Sigmoid colon (tissue), 7 donors: ENCODE results near the gene BTBD9. TPM values are rescaled to one million over a fixed set of nuclear protein-coding genes. Genes with fewer than 3 reads are reported as not detected.

ENCODE experiments used
- DNase-seq: peaks from one replicate; pipeline ENCODE4 v3.0.0-alpha.2; 2019
- H3K27ac ChIP-seq, 4 donors: fragments of 200-600 bp; sonication (generic); one replicate each; pipeline ENCODE4 v1.5.1; 2016 to 2019; ENCODE audit warnings: mild to moderate bottlenecking in 1 of 4
- H3K27me3 ChIP-seq, 3 donors: fragments of 200-600 bp; sonication (generic); one replicate each; pipeline ENCODE4 v1.5.1; 2019; ENCODE audit warnings: mild to moderate bottlenecking in 1 of 3
- H3K36me3 ChIP-seq, 4 donors: fragments of 200-600 bp; sonication (generic); one replicate each; pipeline ENCODE4 v1.5.1; 2016 to 2019
- H3K4me1 ChIP-seq, 4 donors: fragments of 200-600 bp; sonication (generic); one replicate each; pipeline ENCODE4 v1.5.1; 2017 to 2019
- H3K4me3 ChIP-seq, 4 donors: fragments of 200-600 bp; sonication (generic); one replicate each; pipeline ENCODE4 v1.5.1; 2017 to 2019; ENCODE audit warnings: mild to moderate bottlenecking in 2 of 4, moderate library complexity in 1 of 4
- H3K9me3 ChIP-seq, 4 donors: fragments of 200-600 bp in 3 of 4; sonication (generic) in 3 of 4; one replicate each; pipeline versions ENCODE4 v1.5.1 to v1.6.1; 2013 to 2019
- EP300 ChIP-seq, 4 donors: sonication (generic); formaldehyde crosslinking; IDR thresholded peaks; one replicate each; pipeline ENCODE4 v1.6.1; 2017; ENCODE audit warnings: antibody characterized with exemption in 4 of 4
- POLR2A ChIP-seq, 2 donors: fragments of 450-650 bp; IDR thresholded peaks; one replicate each; pipeline ENCODE4 v1.6.1; 2016; ENCODE audit warnings: antibody characterized with exemption in 2 of 2, mild to moderate bottlenecking in 2 of 2, moderate library complexity in 2 of 2
- POLR2AphosphoS5 ChIP-seq, 4 donors: sonication (generic); formaldehyde crosslinking; IDR thresholded peaks; one replicate each; pipeline ENCODE4 v1.6.1; 2017; ENCODE audit warnings: antibody characterized with exemption in 4 of 4
- WGBS, 2 donors: extraction: QIAGEN DNeasy Blood & Tissue Kit; methylation state at CpG; one replicate each; pipeline ENCODE4 v1.1.7; 2013; 5-methylcytosine and 5-hydroxymethylcytosine counted together
- intact Hi-C: fragments of 100-400 bp; cut with DNase I; formaldehyde crosslinking; loops from one replicate; pipeline ENCODE4 v1.15.1; 2023
- polyA plus RNA-seq, 3 donors: library from polyadenylated mRNA; stranded (reverse); fragments of 200-250 nt; gene quantifications; one replicate each; pipeline ENCODE4 v1.2.3, GENCODE V29; 2013
- total RNA-seq, 4 donors: library from RNA; depleted of rRNA; stranded (reverse); fragments of >200 nt; gene quantifications; one replicate each; pipeline ENCODE4 v1.1.0, GENCODE V29; 2016
- TF ChIP-seq, protein P1 (sequence below), 4 experiments: fragments of 450-650 bp in 3 of 4; fragments of 200-600 bp in 1 of 4; IDR thresholded peaks; one replicate each; pipeline ENCODE4 v1.5.1; 2016 to 2019; ENCODE audit warnings: antibody characterized with exemption in 4 of 4, mild to moderate bottlenecking in 3 of 4, moderate library complexity in 2 of 4
- donor health status: healthy with polysubstance abuse.
- donor health status: Bipolar disorder and iron deficiency.
- donor health status: healthy.

BTBD9 gene
- total and polyA plus RNA-seq, 7 donors: 3.6 to 20.8 (median 10.5) TPM

GRCh38 chr6:38450717-38451116 is 189.0 kb downstream of the BTBD9 start:
- no peak for DNase-seq
- Histone ChIP-seq H3K4me1 (no peaks in the 10 kb centered on the region), H3K27me3 (no peaks in the 10 kb centered on the region), H3K9me3 (no peaks in the 10 kb centered on the region), H3K36me3 (no peaks in the 10 kb centered on the region), H3K4me3 (no peak overlapping the region), H3K27ac (no peak overlapping the region)
- TF ChIP-seq POLR2A (IDR thresholded peaks at IDR 0.05) (no peak), EP300 (IDR thresholded peaks at IDR 0.05) (no peak)
- WGBS, 2 donors: 95% methylated on average over 2 of the region's 2 CpGs
- intact Hi-C loops: no loop called here

DNA sequence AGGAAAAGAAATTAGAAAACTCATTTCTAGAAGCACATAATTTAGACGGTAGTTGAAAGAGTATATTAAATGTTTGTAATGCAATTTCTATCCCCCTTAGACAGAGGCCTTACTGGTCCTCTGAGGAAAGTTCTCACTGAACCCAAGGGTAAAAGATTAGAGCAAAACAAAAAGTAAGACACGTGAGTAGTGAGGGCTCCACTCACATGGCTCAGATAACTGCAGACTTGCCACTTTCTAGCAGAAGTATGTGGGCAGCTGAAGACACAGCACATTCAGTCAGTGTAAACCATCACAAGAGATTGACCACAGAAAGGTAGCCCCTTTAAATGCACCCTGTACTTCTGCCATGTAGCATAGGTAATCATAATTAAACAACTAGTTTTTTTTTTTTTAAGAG is 193.8 kb downstream of the BTBD9 start:
- Histone ChIP-seq H3K27me3 (no peaks in the 10 kb centered on the region), H3K9me3 (no peaks in the 10 kb centered on the region), H3K4me1 (no peaks in the 10 kb centered on the region), H3K27ac (no peak overlapping the region), H3K36me3 (no peaks in the 10 kb centered on the region), H3K4me3 (no peak overlapping the region)
- 85 to 91% methylated on average over 2 of the region's 2 CpGs for WGBS, 2 donors
- TF ChIP-seq, protein P1, sequence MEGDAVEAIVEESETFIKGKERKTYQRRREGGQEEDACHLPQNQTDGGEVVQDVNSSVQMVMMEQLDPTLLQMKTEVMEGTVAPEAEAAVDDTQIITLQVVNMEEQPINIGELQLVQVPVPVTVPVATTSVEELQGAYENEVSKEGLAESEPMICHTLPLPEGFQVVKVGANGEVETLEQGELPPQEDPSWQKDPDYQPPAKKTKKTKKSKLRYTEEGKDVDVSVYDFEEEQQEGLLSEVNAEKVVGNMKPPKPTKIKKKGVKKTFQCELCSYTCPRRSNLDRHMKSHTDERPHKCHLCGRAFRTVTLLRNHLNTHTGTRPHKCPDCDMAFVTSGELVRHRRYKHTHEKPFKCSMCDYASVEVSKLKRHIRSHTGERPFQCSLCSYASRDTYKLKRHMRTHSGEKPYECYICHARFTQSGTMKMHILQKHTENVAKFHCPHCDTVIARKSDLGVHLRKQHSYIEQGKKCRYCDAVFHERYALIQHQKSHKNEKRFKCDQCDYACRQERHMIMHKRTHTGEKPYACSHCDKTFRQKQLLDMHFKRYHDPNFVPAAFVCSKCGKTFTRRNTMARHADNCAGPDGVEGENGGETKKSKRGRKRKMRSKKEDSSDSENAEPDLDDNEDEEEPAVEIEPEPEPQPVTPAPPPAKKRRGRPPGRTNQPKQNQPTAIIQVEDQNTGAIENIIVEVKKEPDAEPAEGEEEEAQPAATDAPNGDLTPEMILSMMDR (IDR thresholded peaks at IDR 0.05): no peak
- TF ChIP-seq POLR2AphosphoS5 (IDR thresholded peaks at IDR 0.05): no peak
- TF ChIP-seq POLR2A (IDR thresholded peaks at IDR 0.05): no peak
- TF ChIP-seq EP300 (IDR thresholded peaks at IDR 0.05): no peak
- DNase-seq: no peak
- intact Hi-C loops: no loop called here

- intact Hi-C loops: no loop called here
- TF ChIP-seq EP300 (IDR thresholded peaks at IDR 0.05) (no peak), POLR2AphosphoS5 (IDR thresholded peaks at IDR 0.05) (no peak), POLR2A (IDR thresholded peaks at IDR 0.05) (no peak)
- TF ChIP-seq, protein P1 (IDR thresholded peaks at IDR 0.05): no peak
Observed at GRCh38 chr6:38445336-38445735, 194.4 kb downstream of the BTBD9 start.

GRCh38 chr6:38443352-38444144 is 196.2 kb downstream of the BTBD9 start:
- Histone ChIP-seq H3K27ac (no peak overlapping the region), H3K27me3 (no peaks in the 10 kb centered on the region), H3K36me3 (no peaks in the 10 kb centered on the region), H3K9me3 (no peaks in the 10 kb centered on the region), H3K4me1 (no peaks in the 10 kb centered on the region), H3K4me3 (no peak overlapping the region)
- DNase-seq: no peak
- TF ChIP-seq, protein P1 (IDR thresholded peaks at IDR 0.05): no peak
- no peak for TF ChIP-seq POLR2AphosphoS5 (IDR thresholded peaks at IDR 0.05)
- TF ChIP-seq POLR2A (IDR thresholded peaks at IDR 0.05): no peak
- TF ChIP-seq EP300 (IDR thresholded peaks at IDR 0.05): no peak
- intact Hi-C loops: no loop called here
- WGBS, 2 donors: 49 to 82% methylated on average over 6 of the region's 6 CpGs

More at GRCh38 chr6:38445336-38445735, 194.4 kb downstream of the BTBD9 start:
- no peaks in the 10 kb centered on the region for H3K27me3 ChIP-seq
- H3K36me3 ChIP-seq: no peaks in the 10 kb centered on the region
- no peak overlapping the region for H3K4me3 ChIP-seq
- no peaks in the 10 kb centered on the region for H3K4me1 ChIP-seq
- no peaks in the 10 kb centered on the region for H3K9me3 ChIP-seq
- DNase-seq: no peak
- H3K27ac ChIP-seq: no peak overlapping the region

GRCh38 chr6:38438097-38438496 is 201.6 kb downstream of the BTBD9 start:
- no peaks in the 10 kb centered on the region for H3K4me1 ChIP-seq
- WGBS, 2 donors: 60 to 81% methylated on average over 1 of the region's 1 CpG
- no peaks in the 10 kb centered on the region for H3K27me3 ChIP-seq
- TF ChIP-seq POLR2A (IDR thresholded peaks at IDR 0.05) (no peak), POLR2AphosphoS5 (IDR thresholded peaks at IDR 0.05) (no peak), EP300 (IDR thresholded peaks at IDR 0.05) (no peak)
- TF ChIP-seq, protein P1 (IDR thresholded peaks at IDR 0.05): no peak
- no peaks in the 10 kb centered on the region for H3K9me3 ChIP-seq
- H3K36me3 ChIP-seq: no peaks in the 10 kb centered on the region
- intact Hi-C loops: no loop called here
- H3K4me3 ChIP-seq: no peak overlapping the region
- no peak for DNase-seq
- no peak overlapping the region for H3K27ac ChIP-seq
